Keratinocyte (primary cell): ENCODE results near the gene POU2AF2.

ENCODE experiments used
- CTCF ChIP-seq, 3 experiments: IDR thresholded peaks in 1 of 3; conservative IDR thresholded peaks in 1 of 3; optimal IDR thresholded peaks in 1 of 3; 2 replicates in 2 of 3; 3 replicates in 1 of 3; pipeline versions ENCODE3 to v1.5.1; 2011; ENCODE audit warnings: low read length in 3 of 3, mild to moderate bottlenecking in 3 of 3, moderate library complexity in 2 of 3, control low read depth in 1 of 3, inconsistent platforms in 1 of 3; ENCODE audit not compliant: insufficient read depth in 2 of 3; ENCODE audit errors: extremely low read depth in 1 of 3
- EZH2 ChIP-seq: IDR thresholded peaks from one replicate; pipeline ENCODE4 v1.6.1; 2012; ENCODE audit warnings: inconsistent platforms, mild to moderate bottlenecking, low read length, moderate library complexity

GRCh38 chr11:111200010-111200534 is 45.5 kb upstream of the POU2AF2 start:
- TF ChIP-seq CTCF (optimal IDR thresholded peaks at IDR 0.05 in 1 of 3, IDR thresholded peaks at IDR 0.05 in 1 of 3, conservative IDR thresholded peaks at IDR 0.05 in 1 of 3; ENCODE audit: extremely low read depth in 1 of 3, insufficient read depth in 2 of 3, low read length in 3 of 3) (no peak), EZH2 (no peak)
